DND-41 (cell line): Measurements from ENCODE around the gene RBFOX1.

Experiments used
- EZH2 ChIP-seq: IDR thresholded peaks from 3 replicates; pipeline ENCODE4 v1.6.1; 2012; ENCODE audit warnings: borderline replicate concordance, low read depth, mild to moderate bottlenecking, moderate library complexity, low read length, inconsistent platforms; ENCODE audit not compliant: severe bottlenecking
- TF ChIP-seq, protein P1 (sequence below): IDR thresholded peaks from 2 replicates; pipeline ENCODE4 v1.5.1; 2012; ENCODE audit warnings: borderline replicate concordance, low read length, moderate library complexity, mild to moderate bottlenecking; ENCODE audit not compliant: poor library complexity, severe bottlenecking; ENCODE audit errors: extremely low read depth

DNA sequence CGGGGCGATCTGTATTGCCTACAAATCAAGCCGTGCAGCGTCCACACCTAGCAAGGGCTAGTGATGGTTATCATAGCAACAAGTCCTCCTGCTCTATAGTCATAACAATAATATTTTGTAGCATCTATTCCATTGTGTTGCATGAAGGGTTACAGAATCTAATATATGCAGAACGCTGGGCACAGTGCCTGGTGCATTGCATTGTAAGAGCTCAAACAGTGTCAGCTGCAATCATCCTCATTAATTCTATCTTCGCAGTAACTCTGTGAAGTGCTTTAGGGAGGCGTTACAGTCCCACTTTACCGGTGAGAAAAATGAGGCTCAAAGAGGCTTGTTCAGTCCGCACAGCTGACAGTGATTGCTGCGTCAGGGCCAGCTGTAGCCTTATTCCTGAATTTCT, 149.4 kb downstream of the RBFOX1 start:
- TF ChIP-seq EZH2, result no peak
- TF ChIP-seq, protein P1, sequence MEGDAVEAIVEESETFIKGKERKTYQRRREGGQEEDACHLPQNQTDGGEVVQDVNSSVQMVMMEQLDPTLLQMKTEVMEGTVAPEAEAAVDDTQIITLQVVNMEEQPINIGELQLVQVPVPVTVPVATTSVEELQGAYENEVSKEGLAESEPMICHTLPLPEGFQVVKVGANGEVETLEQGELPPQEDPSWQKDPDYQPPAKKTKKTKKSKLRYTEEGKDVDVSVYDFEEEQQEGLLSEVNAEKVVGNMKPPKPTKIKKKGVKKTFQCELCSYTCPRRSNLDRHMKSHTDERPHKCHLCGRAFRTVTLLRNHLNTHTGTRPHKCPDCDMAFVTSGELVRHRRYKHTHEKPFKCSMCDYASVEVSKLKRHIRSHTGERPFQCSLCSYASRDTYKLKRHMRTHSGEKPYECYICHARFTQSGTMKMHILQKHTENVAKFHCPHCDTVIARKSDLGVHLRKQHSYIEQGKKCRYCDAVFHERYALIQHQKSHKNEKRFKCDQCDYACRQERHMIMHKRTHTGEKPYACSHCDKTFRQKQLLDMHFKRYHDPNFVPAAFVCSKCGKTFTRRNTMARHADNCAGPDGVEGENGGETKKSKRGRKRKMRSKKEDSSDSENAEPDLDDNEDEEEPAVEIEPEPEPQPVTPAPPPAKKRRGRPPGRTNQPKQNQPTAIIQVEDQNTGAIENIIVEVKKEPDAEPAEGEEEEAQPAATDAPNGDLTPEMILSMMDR, result no peak
